Heart left ventricle (tissue), 16 donors: ENCODE measurements around the gene ELMOD3. TPM values are rescaled to one million over a fixed set of nuclear protein-coding genes. Genes with fewer than 3 reads are reported as not detected.

ENCODE experiments used
- ATAC-seq, 4 donors: fragments of 200-7000 bp; cut with Tn5 transposase; one replicate each; pipeline ENCODE4 v1.9.1; 2020 to 2022; ENCODE audit warnings: moderate library complexity in 4 of 4, mild to moderate bottlenecking in 3 of 4, moderate number of reproducible peaks in 1 of 4
- DNase-seq, 5 donors: peaks; one replicate each; pipeline ENCODE4 v3.0.0-alpha.2; 2020
- H3K27ac ChIP-seq, 12 donors: fragments of 200-600 bp; sonication (generic) in 4 of 12; one replicate each; pipeline versions ENCODE4 v1.5.0 to v1.8.0; 2016 to 2022; ENCODE audit warnings: mild to moderate bottlenecking in 2 of 12
- H3K27me3 ChIP-seq, 9 donors: fragments of 200-600 bp; sonication (generic) in 2 of 9; one replicate each; pipeline versions ENCODE4 v1.5.1 to v1.8.0; 2016 to 2022; ENCODE audit warnings: mild to moderate bottlenecking in 3 of 9
- H3K36me3 ChIP-seq, 9 donors: fragments of 200-600 bp; sonication (generic) in 2 of 9; one replicate each; pipeline versions ENCODE4 v1.5.0 to v1.8.0; 2018 to 2022; ENCODE audit warnings: mild to moderate bottlenecking in 2 of 9
- H3K4me1 ChIP-seq, 12 donors: fragments of 200-600 bp; sonication (generic) in 4 of 12; one replicate each; pipeline versions ENCODE4 v1.5.0 to v1.8.0; 2016 to 2022; ENCODE audit warnings: mild to moderate bottlenecking in 3 of 12
- H3K4me3 ChIP-seq, 12 donors: fragments of 200-600 bp; sonication (generic) in 4 of 12; one replicate each; pipeline versions ENCODE4 v1.5.0 to v1.8.0; 2017 to 2022; ENCODE audit warnings: mild to moderate bottlenecking in 9 of 12, moderate library complexity in 4 of 12
- H3K9me3 ChIP-seq, 12 donors: fragments of 200-600 bp; sonication (generic) in 4 of 12; one replicate each; pipeline versions ENCODE4 v1.5.0 to v1.8.0; 2016 to 2022; ENCODE audit warnings: mild to moderate bottlenecking in 1 of 12
- CTCF ChIP-seq, 12 donors: fragments of 200-600 bp; sonication (generic) in 4 of 12; IDR thresholded peaks; one replicate each; pipeline versions ENCODE4 v1.5.0 to v1.8.0; 2018 to 2022; ENCODE audit warnings: antibody characterized with exemption in 12 of 12, mild to moderate bottlenecking in 5 of 12
- POLR2A ChIP-seq, 2 donors: fragments of 450-650 bp; IDR thresholded peaks; one replicate each; pipeline ENCODE4 v1.6.1; 2017; ENCODE audit warnings: antibody characterized with exemption in 2 of 2, mild to moderate bottlenecking in 2 of 2, moderate library complexity in 2 of 2
- WGBS, 4 donors: extraction: QIAGEN DNeasy Blood & Tissue Kit in 2 of 4; methylation state at CpG; one replicate each; pipeline versions ENCODE4 v1.1.5 to v1.1.7; 2013 to 2018; 5-methylcytosine and 5-hydroxymethylcytosine counted together
- intact Hi-C, 10 donors: fragments of 100-400 bp; cut with DNase I; formaldehyde crosslinking; loops; one replicate each; pipeline versions ENCODE4 v1.11.1 to v1.14.2; 2022
- polyA plus RNA-seq, 2 donors: library from polyadenylated mRNA; stranded (reverse); fragments of 200-250 nt; gene quantifications; one replicate each; pipeline ENCODE4 v1.2.3, GENCODE V29; 2013
- total RNA-seq, 9 donors: library from RNA; depleted of rRNA in 2 of 9; stranded (reverse); fragments of >200 nt in 2 of 9; fragmentation: NEBNext Ultra II Directional in 3 of 9; extraction: Animal tissue kit (Norgen Biotek cat#: 25700) in 3 of 9; gene quantifications; one replicate each; pipeline versions ENCODE4 v1.1.0 to v1.2.4, GENCODE V29; 2016 to 2023
- donor health status: ischemic (EF 13 %, LVEDD 7.1; RV severe dilation, severe dysfunction).
- donor health status: healthy with polysubstance abuse.
- donor health status: DM: no; HTN: yes; CAD: no.
- donor health status: DM: no; HTN: no; CAD: no.
- donor health status: ischemic (EF 25% LVEDD 6.9; RV normal size, moderate dysfunction).
- donor health status: ischemic (EF 25% LVEDD 5.7; RV mildly dilated, moderate dysfunction).
- donor health status: healthy.
- donor health status: DM: yes; HTN: yes; CAD: no.
- donor health status: ischemic (EF 35%, LVEDD 5.7; RV mildly dilated, moderate dysfunction).
- donor health status: nonischemic (EF 11% LVEDD 7.7; RV severe dilation, severe dysfunction).
- donor health status: DM: yes; HTN: yes; CAD: no.
- donor health status: PGD.
- donor health status: ischemic (EF 29% LVEDD 5.4; RV normal size, mild dysfunction).
- donor health status: nonischemic (EF 23%, LVEDD 6.1; RV moderate dilation, normal function).

ELMOD3 gene
- total and polyA plus RNA-seq, 11 donors: 6.0 to 18.0 (median 10.2) TPM

GRCh38 chr2:85431570-85432205, 77.1 kb downstream of the ELMOD3 start:
- TF ChIP-seq POLR2A (IDR thresholded peaks at IDR 0.05): no peak
- no peak for TF ChIP-seq CTCF (IDR thresholded peaks at IDR 0.05)
- Histone ChIP-seq H3K4me1 (peaks cover 5 to 53% (median 23%) of the 10 kb centered on the region in 12 donors), H3K27me3 (no peaks in the 10 kb centered on the region), H3K27ac (no peak overlapping the region), H3K4me3 (no peak overlapping the region), H3K36me3 (no peaks in the 10 kb centered on the region), H3K9me3 (no peaks in the 10 kb centered on the region)
- ATAC-seq: no peak
- intact Hi-C loops: no loop called here
- WGBS, 4 donors: 71 to 78% (median 75%) methylated on average over 9 to 10 of the region's 10 CpGs
- DNase-seq: no peak

- no peak overlapping the region for H3K4me3 ChIP-seq
- DNase-seq (peak; percentile 82 to 94 (median 88)), ATAC-seq (peak; percentile 59 to 76 (median 73))
- H3K9me3 ChIP-seq: no peaks in the 10 kb centered on the region
- 36 to 54% (median 38%) methylated on average over 5 to 6 of the region's 6 CpGs for WGBS, 4 donors
- peaks cover 16 to 59% (median 36%) of the 10 kb centered on the region in 12 donors for H3K4me1 ChIP-seq
- H3K27ac ChIP-seq: peak overlapping the region; percentile 53 to 98 (median 63)
- no peaks in the 10 kb centered on the region for H3K27me3 ChIP-seq
- intact Hi-C loops: loop anchor here in 1 of 10 donors (1.0 kb wide), 1 partner anchor 106 kb away; the partner anchor contains the start of gene MAT2A
- TF ChIP-seq POLR2A (IDR thresholded peaks at IDR 0.05) (no peak), CTCF (IDR thresholded peaks at IDR 0.05) (no peak)
- H3K36me3 ChIP-seq: no peaks in the 10 kb centered on the region
These were observed 79.0 kb downstream of the ELMOD3 start for GRCh38 chr2:85433511-85434089.

- intact Hi-C loops: loop anchor here in 3 of 10 donors (5.0 kb wide), 2 partner anchors 63 to 103 kb away; partner anchors contain the start of gene MAT2A (in 2 of the 3)
- no peak for TF ChIP-seq POLR2A (IDR thresholded peaks at IDR 0.05)
- TF ChIP-seq CTCF (IDR thresholded peaks at IDR 0.05): no peak
- H3K9me3 ChIP-seq: no peaks in the 10 kb centered on the region
- H3K27ac ChIP-seq: peak overlapping the region in 11 of 12 donors; percentile 20 to 98 (median 63)
- ATAC-seq (no peak), DNase-seq (peak in 1 of 5 donors; percentile 63)
- WGBS, 4 donors: 74 to 86% (median 80%) methylated on average over 7 to 8 of the region's 8 CpGs
- no peaks in the 10 kb centered on the region for H3K27me3 ChIP-seq
- H3K4me3 ChIP-seq: no peak overlapping the region
- H3K4me1 ChIP-seq: peaks cover 16 to 66% (median 39%) of the 10 kb centered on the region in 12 donors
- no peaks in the 10 kb centered on the region for H3K36me3 ChIP-seq
These were observed 80.1 kb downstream of the ELMOD3 start for GRCh38 chr2:85434696-85435095.

- ATAC-seq: no peak
- intact Hi-C loops: loop anchor here in 3 of 10 donors (5.0 kb wide), 2 partner anchors 62 to 102 kb away; partner anchors contain the start of gene MAT2A (in 2 of the 3)
- peaks cover 16 to 66% (median 39%) of the 10 kb centered on the region in 12 donors for H3K4me1 ChIP-seq
- no peak overlapping the region for H3K4me3 ChIP-seq
- no peaks in the 10 kb centered on the region for H3K27me3 ChIP-seq
- H3K9me3 ChIP-seq: no peaks in the 10 kb centered on the region
- H3K36me3 ChIP-seq: no peaks in the 10 kb centered on the region
- no peak for TF ChIP-seq CTCF (IDR thresholded peaks at IDR 0.05)
- no peak for TF ChIP-seq POLR2A (IDR thresholded peaks at IDR 0.05)
- WGBS, 4 donors: 65 to 93% (median 86%) methylated on average over 9 to 21 of the region's 21 CpGs
- peak in 1 of 5 donors; percentile 47 for DNase-seq
- H3K27ac ChIP-seq: peak overlapping the region in 9 of 12 donors; percentile 20 to 98 (median 60)
These were observed 80.8 kb downstream of the ELMOD3 start for GRCh38 chr2:85435220-85435958.
